GM19452 (cell line): ENCODE results near the gene SET.
"Not testable (repeated sequence)": the region's sequence is repeated elsewhere in the genome, so short reads cannot be mapped to it uniquely, and the experiment has no call there.

Experiments
- ATAC-seq: cut with Tn5 transposase; IDR thresholded peaks from one replicate; pipeline ENCODE4 v1.9.1; 2021; ENCODE audit not compliant: unreplicated experiment

Gene SET, protein sequence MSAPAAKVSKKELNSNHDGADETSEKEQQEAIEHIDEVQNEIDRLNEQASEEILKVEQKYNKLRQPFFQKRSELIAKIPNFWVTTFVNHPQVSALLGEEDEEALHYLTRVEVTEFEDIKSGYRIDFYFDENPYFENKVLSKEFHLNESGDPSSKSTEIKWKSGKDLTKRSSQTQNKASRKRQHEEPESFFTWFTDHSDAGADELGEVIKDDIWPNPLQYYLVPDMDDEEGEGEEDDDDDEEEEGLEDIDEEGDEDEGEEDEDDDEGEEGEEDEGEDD

DNA sequence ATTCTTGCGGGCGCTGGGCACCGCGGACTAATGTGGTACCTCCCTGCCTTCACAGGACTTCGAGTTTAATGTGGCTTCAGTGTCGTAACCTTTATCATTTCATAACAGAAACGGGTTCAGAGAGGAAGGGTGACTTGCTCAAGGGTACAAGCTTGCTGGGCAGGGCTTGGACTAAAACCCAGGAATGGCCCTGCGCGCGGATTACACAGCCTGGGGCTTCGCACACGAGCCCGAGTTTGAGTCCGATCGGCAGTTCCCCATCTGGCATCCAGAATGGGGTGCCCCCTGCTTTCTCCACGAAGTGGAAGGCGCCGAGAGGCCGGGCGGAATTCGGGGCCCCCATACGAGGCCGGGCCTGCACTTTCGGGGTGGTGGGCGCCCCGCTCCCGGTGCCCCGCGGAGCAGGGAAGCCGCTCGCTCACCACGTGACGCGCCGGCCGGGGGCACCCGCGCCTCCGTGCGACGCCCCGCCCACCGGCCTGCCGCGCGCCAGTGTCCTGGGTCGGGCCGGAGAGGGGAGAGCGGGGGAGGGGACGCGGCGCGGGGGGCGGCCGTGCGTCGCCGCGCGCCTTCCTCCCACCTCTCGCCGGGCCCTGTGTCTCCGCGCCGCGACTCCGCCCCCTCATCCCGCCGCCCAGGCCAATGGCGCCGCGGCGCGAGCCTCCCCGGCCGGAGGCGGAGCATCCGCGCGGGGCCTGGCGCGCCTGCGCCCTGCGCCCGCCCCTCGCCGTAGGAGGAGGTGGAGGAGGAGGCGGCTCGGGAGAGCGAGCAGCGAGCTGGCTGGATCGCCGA lies at the start of gene SET:
SET (plus strand) TSS at position 722 of the 792 bp plus-strand sequence. CDS start 361 bp downstream, outside the sequence.
- ATAC-seq, result peak; percentile 68

DNA sequence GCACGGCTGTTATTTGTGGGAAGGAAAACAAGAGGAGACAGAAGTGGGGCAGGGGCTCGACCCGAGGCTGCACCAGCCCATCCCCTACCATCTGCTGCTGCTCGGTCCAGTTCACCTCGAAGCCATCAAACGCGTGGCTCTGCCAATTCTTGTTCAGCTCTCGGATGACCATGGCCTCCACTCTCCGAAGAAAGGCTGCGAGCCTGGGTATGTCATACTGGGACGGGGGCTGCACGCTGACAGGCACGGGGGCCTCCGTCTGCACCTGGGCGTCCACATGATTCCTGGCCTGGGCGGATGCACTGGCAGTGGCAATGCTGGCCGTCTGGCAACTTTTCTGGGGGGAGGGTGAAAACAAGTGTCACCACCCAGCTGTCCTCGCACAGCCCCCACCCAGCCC lies 48.4 kb upstream of the SET start:
- no peak for ATAC-seq

DNA sequence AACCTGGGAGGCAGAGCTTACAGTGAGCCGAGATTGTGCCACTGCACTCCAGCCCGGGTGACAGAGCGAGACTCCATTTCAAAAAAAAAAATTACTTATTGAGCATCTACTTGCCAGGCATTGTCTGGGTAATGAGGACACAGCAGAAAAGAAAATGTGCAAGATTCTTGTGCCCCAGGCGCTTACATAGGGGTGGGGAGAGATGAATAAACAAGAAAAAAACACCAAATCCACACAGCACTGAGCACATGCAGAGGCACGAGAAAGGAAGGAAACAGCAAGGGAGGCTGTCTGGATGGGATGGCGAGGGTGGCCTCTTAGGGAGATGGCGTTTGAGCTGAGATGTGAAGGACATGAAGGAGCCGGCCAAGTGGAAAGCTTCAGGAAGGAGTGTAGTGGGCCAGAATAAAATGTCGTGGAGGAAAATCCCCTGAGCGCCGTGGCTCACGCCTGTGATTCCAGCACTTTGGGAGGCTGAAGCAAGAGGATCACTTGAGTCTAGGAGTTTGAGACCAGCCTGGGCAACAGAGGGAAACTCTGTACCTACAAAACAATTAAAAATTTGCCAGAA lies 46.3 kb upstream of the SET start:
- ATAC-seq, result peak; percentile 10

DNA sequence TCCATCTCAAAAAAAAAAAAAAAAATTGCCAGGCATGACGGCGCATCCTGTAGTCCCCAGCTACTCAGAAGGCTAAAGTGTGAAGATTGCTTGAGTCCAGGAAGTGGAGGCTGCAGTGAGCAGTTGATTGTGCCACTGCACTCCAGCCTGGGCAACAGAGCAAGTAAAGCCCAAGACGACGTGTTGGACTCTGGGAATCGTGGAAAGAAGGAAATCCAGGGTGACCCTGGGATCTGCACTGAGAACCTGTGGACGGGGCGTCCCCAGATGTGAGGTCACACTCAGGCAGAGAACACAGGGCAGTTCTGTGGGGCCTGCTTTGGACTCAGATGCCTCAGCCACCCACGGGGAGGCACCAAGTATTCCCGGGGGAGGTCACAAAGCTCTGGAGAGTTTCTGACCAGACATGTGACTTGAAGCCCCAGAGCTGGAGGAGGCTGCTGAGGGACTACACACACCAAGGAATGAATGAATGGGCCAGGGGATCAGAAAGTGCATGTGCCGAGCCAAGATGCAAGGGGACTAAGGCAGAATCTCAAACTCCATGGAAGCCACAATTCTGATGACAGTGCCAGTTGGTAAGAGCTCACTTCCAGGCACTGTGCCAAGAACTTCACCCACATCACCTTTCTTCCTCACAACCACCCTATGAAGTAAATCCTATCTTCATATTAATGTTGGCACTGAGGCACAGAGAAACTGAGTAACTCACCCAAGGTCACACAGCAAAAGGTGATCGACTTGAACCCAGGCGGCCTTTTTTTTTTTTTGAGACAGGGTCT lies 45.3 kb upstream of the SET start:
- ATAC-seq, result peak; percentile 69

DNA sequence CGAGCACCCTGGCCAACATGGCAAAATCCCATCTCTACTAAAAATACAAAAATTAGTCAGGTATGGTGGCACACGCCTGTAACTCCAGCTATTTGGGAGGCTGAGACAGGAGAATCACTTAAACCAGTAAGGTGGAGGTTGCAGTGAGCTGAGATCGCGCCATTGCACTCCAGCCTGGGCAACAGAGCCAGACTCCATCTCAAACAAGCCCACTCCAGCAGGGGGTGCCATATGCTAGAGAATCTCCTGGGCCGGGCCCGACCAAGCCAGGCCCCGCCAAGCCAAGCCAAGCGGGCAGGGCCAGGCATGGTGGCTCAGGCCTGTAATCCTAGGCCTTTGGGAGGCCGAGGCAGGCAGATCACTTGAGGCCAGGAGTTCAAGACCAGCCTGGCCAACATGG lies 40.8 kb upstream of the SET start:
- ATAC-seq, result not testable (repeated sequence)

DNA sequence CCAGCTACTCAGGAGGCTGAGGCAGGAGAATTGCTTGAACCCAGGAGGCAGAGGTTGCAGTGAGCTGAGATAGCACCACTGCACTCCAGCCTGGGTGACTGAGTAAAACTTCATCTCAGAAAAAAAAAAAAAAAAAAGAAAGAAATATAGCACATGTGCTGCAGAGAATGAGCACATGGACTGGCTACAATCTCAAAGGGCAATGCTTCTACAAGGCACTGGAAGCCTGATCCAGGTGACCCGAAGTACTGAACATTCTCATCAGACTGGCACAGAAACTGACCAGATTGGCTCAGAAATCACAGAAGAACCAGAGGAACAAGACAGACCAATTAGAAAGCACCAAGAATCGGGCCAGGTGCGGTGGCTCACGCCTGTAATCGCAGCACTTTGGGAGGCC lies 37.2 kb upstream of the SET start:
- ATAC-seq, result no peak

DNA sequence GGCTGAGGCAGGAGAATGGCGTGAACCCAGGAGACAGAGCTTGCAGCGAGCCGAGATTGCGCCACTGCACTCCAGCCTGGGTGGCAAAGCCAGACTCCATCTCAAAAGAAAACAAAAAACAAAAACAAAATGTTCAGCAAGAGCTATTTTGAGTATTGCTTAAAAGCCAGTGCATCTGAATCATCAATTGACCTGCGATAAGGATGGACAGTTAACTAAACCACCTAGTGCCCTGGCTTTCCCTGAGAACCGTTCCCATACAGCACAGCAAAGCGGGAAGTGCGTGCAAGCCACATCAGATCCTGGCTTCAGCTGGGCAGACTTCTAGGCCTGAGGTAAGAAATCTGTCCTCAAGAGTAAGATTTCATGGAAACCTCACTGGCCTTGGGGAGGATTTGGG lies 35.1 kb upstream of the SET start:
- no peak for ATAC-seq

DNA sequence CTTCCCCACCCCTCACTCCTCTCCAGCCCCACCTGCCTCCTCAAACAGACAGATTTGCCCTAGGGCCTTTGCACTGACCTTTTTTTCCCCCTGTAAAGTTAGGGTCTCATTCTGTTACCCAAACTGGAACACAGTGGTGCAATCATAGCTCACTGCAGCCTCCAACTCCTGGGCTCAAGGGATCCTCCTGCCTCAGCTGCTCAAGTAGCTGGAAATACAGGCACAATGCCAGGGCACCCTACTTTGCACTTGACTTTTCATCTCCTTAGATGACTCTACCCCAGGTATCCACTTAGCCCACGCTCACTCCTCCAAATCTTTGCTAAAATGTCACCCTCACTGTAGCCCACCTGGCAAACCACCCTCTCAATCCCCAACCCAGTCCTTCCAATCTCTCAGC lies 34.5 kb upstream of the SET start:
- no peak for ATAC-seq

DNA sequence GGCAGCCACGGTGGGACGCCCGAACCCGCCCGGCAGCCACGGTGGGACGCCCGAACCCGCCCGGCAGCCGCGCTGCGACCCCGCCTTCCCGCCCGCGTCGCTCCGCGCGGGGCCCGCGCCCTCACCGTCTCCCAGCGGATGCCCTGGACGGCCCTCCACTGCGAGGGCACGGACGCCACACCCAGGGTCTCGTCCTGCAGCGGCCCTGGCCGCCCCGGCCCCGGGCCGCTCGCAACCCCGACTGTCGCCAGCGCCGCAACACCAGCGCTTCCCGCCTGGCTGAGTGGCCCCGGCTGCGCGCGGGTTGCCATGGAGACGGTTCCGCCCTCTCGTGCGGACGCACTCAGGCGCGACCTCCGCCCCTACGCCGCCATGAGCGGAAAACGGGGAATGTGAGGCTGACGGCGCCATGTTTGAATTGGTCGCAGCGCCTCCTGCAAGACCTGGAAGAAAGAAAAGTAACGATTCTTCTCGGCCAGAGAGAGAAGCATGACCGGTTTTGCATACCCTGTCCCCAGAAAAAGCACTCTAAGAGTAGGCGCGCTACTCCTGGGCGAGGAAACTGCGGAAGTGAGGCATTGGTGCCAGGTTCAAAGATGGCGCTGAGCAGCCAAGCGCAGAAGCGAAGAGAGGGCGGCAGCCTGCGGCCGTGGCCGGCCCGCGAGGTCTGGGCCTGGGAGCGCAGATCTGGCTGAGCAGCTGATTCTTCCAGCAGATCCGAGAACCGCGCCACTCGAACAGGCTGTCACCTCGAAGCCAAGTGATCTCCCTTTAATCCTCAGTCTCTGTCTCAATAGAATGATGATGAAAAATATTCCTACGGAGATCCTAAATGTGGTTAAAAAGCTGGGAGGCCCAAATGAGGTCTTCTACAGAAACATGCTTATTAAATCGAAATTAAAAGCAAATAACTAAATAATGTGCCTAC lies 32.3 kb upstream of the SET start, which contains the start of gene DYNC2I2:
DYNC2I2 (minus strand) TSS at position 432 of the 928 bp plus-strand sequence; CDS start at position 311, 121 bp downstream.
- ATAC-seq, result peak; percentile 51

DNA sequence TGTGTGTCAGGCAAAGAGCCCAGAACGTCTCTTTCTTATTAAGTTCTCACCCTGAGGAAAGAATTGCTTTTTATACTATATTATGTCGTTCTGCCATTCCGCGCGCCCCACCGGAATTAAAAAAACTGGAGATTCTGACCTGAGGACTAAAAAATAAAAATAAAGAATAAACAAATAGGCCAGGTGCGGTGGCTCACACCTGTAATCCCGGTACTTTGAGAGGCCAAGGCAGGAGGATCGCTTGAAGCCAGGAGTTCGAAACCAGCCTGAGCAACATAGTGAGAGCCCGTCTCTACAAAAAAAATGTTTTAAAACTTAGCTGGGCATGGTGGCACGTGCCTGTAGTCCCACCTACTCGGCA lies 31.7 kb upstream of the SET start:
- no peak for ATAC-seq

DNA sequence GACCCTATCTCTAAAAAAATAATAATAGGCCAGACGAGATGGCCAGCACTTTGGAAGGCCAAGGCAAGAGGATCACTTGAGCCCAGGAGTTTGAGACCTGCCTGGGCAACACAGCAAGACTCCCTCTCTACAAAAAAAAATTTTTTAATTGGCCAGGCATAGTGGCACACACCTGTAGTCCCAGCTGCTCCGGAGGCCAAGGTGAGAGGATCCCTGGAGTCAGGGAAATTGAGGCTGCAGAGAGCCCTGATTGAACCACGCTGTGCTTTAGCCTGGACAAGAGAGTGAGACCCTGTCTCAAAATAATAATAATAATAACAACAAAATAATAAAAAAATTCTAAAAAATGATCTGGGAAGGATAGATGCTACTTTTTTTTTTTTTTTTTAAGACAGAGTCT lies 31.2 kb upstream of the SET start:
- ATAC-seq, result no peak

DNA sequence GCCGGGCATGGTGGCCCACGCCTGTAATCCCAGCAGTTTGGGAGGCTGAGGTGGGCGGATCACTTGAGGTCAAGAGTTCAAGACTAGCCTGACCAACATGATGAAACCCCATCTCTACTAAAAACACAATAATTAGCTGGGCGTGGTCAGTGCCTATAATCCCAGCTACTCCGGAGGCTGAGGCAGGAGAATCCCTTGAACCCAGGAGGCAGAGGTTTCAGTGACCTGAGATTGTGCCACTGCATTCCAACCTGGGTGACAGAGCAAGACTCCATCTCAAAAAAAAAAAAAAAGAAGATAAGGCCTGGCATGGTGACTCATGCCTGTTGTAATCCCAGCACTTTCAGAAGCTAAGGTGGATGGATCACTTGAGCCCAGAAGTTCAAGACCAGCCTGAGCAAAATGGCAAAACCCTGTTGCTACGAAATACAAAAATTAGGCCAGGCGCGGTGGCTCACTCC lies 22.5 kb upstream of the SET start:
- not testable (repeated sequence) for ATAC-seq

DNA sequence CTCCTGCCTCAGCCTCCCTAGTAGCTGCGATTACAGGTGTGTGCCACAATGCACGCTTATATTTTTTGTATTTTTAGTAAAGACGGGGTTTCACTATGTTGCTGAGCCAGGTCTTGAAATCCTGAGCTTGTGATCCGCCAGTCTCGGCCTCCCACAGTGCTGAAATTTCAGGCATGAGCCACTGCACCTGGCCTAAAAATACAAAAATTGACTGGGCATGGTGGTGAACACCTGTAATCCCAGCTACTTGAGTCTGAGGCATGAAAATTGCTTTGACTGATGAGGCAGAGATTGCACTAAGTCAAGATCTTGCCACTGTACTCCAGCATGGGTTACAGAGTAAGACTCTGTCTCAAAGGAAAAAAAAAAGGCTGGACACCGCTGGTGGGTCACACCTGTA lies 19.2 kb upstream of the SET start:
- ATAC-seq, result no peak

DNA sequence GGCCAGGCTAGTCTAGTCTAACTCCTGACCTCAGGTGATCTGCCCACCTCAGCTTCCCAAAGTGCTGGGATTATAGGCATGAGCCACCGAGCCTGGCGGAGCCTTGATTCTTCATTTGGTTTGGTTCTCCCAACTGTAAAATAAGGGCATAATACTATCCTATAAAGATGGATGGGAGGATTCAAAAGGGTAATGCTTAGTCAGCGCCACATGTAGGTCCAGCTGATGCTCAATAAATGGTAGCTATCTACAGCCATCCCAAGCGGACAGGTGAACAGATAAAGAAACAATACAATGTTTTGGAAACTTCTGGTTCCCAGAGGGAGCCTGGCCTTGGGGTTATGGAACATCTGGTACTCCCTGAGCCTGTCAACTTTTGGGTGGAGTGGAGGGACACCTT lies 13.6 kb upstream of the SET start:
- no peak for ATAC-seq

DNA sequence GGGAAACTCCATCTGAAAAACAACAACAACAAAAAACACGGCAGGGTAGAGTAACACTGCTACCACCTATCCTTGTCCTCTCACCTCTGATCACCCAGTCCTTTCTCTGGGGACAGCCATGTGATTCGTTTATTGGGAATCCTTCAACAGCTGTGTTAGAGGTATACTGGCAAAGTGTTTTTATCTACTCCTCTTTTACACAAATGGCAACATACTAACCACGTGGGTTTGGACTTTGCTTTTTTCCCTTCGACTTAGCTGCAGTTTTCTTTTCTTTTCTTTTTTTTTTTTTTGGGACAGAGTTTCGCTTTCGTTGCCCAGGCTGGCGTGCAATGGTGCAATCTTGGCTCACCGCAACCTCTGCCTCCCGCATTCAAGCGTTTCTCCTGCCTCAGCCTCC lies 11.2 kb upstream of the SET start:
- no peak for ATAC-seq

DNA sequence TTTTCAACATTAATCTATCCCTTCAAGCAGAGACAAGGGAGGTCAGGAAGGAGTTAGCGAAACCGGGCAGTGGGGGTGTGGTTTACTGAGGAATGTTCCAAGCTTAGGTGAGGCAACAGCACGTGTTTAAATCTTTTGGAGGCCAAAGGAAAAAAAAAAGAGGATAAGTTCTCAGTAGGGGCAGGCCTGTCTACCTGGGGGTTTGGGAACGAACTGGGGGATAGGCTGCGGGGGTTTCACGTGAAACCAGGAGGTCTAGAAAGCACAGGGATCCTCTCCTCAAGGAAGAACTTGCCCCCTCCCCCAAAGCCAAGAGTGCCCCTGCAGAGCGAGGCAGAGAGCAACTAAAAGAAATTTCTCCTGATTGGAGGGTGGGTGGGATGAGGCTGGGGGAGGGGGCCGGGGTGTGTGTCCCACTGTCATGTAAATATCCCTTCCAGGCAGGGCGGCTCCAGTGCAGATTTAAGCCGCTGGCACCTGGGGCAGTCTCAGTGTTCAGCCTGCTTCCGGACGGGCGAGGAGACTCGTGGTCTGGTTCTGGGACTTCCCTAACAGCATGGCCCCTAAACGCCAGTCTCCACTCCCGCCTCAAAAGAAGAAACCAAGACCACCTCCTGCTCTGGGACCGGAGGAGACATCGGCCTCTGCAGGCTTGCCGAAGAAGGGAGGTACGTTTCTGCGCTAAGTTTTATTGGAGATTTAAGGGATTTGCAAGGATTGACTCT lies 5.5 kb upstream of the SET start:
- ATAC-seq, result no peak

DNA sequence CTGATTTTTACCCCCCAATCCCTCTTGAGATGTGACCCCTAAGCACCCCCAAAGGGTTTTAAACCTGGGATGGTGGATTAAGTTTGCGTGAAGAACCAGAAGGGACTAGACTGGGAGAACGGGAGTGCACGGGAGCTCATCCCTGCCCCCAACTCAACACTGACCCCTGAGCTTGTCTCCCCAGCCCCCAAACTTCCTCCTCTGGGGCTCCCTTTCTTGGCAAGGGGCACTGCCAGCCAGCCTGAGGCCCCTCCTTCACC lies 5.0 kb upstream of the SET start:
- no peak for ATAC-seq

DNA sequence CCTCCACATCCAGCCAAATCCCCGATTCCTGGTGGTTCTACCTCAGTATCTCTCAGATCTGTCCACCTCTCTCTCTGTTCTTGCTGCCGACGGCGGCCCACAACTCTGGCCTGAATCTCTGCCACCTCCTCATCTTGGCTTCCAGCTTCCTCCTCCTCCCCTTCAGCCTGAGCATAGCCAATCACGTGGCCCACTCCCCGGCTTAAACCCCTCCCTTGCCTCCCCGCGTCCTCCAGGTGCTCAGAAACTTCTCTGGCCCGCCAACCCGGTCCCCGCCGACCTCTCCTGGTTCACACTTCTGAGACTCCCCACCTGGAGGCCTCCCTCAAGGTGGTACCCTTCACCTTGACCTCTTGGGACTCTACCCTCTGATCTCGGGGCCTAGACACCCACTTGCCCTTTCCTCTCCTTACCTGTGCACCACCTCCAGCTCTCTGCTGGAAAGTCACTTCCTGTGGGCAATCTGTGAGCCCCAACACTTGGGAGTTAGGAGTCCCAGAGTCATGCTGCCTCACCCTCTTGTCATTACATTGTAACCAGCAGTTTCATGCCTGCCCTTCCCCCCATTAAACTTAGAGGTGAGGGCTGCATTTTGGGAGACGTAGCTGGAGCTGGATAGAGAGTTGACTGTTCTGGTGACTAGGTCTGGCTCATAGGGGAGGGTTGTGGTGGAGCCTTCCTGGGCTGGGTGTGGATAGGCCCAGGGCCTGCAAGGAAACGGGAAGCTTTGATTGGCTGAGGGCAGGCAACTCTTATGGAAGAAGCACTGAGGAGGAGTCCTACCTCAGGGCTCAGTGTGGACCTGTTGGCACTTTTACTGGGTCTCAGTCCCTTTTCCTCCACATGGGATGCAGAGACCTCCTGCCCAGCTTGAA lies 4.5 kb upstream of the SET start:
- ATAC-seq, result no peak
